Measurements from ENCODE around the gene INPP5A.

Gene INPP5A

DNA sequence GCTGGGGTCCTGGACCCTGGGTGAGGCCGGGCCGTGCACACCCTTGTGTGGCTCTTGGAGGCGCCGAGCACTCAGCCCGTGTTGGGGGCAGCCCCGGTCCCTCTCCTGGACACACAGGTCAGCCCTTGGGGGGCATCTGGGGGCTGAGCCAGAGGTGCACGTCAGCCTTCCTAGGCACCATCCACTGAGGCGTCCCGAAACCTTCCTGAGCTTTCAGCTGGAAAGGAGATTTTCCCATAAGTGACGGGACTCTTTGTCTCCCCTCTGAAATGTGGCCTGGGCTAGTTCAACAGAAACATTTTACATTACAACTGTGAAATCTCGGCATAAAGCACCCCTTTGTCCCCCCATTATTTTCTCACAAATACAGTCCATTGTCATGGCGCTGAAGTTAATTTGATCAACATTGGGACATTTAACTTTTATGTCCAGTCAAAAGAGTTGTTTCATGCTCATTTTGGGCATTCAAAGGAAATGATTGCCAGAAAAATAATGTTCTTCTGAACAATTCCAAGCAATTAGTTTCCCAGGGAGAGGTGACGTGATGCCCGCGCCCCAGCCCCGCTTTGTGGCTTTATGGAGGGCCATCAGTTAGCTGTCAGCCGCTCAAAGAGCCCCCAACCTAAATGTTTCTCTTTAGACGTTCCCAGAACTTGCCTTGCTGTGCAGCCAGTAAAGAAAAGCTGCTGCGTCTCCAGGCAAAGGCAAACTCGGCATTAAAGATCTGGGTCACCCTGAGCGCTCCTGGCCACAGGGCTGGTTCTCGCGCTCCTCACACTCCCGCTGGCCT is 177.6 kb downstream of the INPP5A start:
- TF ChIP-seq, protein P1, sequence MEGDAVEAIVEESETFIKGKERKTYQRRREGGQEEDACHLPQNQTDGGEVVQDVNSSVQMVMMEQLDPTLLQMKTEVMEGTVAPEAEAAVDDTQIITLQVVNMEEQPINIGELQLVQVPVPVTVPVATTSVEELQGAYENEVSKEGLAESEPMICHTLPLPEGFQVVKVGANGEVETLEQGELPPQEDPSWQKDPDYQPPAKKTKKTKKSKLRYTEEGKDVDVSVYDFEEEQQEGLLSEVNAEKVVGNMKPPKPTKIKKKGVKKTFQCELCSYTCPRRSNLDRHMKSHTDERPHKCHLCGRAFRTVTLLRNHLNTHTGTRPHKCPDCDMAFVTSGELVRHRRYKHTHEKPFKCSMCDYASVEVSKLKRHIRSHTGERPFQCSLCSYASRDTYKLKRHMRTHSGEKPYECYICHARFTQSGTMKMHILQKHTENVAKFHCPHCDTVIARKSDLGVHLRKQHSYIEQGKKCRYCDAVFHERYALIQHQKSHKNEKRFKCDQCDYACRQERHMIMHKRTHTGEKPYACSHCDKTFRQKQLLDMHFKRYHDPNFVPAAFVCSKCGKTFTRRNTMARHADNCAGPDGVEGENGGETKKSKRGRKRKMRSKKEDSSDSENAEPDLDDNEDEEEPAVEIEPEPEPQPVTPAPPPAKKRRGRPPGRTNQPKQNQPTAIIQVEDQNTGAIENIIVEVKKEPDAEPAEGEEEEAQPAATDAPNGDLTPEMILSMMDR (conservative IDR thresholded peaks at IDR 0.05; ENCODE audit: low read length): no peak
- TF ChIP-seq EZH2phosphoT487 (IDR thresholded peaks at IDR 0.05; ENCODE audit: borderline replicate concordance): no peak
- H3F3A ChIP-seq (ENCODE audit: low read depth): no peaks in the 10 kb centered on the region
- H3K4me2 ChIP-seq (ENCODE audit: low read depth, low read length, poor library complexity, severe bottlenecking): no peak overlapping the region
- no peaks in the 10 kb centered on the region for H3K9me2 ChIP-seq (replicated peaks; ENCODE audit: low read depth, low read length)
- no peaks in the 10 kb centered on the region for H4K20me1 ChIP-seq (ENCODE audit: insufficient read depth, low read length, poor library complexity, severe bottlenecking)
- H2AFZ ChIP-seq (ENCODE audit: low read length): no peak overlapping the region
- H3K79me2 ChIP-seq (ENCODE audit: insufficient read depth, low read length): no peaks in the 10 kb centered on the region
- peaks cover 22% of the 10 kb centered on the region; the same call in 1 of the 2 replicates for H3K36me3 ChIP-seq (ENCODE audit: insufficient read depth, low read length)
- no peaks in the 10 kb centered on the region for H3K9me3 ChIP-seq (ENCODE audit: insufficient read depth, low read depth, low read length)
- H3K4me3 ChIP-seq (ENCODE audit: low read length, poor library complexity, severe bottlenecking): no peak overlapping the region
- H3K27me3 ChIP-seq (ENCODE audit: insufficient read depth, low read length, poor library complexity, severe bottlenecking): no peaks in the 10 kb centered on the region
- no peak overlapping the region for H3K9ac ChIP-seq (ENCODE audit: low read depth, low read length, poor library complexity, severe bottlenecking)
- no peaks in the 10 kb centered on the region for H3K4me1 ChIP-seq (ENCODE audit: insufficient read depth, low read length, poor library complexity, severe bottlenecking)

DNA sequence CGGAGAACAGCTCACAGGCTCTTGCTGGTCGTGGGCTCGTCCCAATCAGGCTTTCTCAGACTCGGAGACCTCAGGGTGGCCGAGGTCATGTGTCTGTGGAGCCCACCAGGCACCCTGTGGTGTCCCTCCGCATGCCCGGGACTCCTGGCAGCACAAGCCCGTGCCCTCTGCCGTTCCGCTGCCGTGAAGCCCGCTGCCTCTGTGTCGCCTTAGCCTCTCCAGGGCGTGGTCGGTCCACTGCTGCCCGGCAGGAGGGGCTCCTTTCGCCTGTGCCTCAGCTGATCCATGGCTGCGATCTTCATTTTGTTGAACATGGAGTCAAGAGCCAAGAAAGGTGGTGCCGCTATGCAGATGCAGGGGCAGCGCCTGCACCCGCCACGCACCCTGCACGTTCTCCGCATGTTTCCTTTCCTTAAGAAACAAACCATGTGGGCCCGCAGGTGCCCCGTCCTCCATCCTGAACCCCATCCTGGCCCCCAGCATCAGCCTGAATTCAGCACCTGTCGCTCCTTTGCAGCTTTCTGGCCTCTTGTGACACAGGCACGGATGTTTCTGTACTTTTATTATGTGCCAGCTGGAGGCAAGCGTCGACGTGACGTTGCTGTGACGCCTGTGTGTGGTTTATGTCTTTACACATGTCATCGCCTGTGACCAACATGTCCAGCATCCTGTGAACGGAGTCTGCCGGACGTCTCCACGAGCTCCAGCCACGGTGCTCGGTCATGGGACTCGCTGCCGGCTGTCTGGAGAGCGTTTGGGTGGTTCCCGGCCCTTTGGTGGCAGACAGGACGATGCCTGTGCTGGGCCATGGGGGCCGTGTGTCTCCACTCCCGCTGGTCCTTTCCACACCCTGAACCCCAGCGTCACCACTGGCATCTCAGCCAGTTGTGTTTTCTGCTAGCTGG is 178.4 kb downstream of the INPP5A start:
- H3K4me3 ChIP-seq (ENCODE audit: low read length, poor library complexity, severe bottlenecking): no peak overlapping the region

DNA sequence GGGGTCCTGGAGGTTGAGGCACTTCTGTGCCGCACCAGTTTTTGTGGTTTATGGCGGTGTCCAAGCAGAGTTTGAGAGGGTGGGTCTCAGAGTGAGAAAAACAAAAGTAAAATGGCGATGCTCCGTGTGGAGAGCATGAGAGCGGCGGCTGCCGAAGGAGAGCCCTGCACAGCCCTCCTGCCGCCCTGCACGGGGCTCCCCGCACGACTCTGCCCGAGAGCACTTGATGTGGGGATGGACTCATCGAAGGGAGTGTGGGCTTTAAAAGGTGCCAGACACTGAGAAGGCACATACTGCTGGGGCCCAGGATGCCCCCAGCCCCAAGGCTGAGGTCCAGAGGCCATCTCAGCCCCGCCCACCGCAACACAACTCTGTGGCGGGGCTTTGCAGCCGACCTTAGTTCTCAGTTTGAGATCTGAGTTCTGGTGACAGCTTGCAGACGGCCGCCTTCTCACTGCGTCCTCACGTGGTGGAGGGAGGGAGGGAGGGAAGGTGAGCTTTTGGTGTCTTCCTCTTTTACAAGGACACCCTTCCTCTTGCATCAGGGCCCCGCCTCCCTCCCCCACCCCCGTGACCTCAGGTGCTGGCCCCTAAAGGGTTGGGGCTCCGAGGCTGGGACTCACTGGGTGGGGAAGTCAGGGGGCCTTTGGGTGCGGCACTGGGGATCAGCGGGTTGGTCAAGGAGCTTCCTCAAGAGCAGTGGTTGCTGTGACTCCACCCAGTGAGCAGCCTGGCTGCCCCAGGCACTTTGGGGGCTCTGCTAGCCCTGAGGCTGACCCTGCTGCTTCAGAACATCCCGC is 179.3 kb downstream of the INPP5A start:
- H3K9me2 ChIP-seq (replicated peaks; ENCODE audit: low read depth, low read length): no peaks in the 10 kb centered on the region
- no peak overlapping the region for H3K9ac ChIP-seq (ENCODE audit: low read depth, low read length, poor library complexity, severe bottlenecking)
- H3K27me3 ChIP-seq (ENCODE audit: insufficient read depth, low read length, poor library complexity, severe bottlenecking): no peaks in the 10 kb centered on the region
- no peaks in the 10 kb centered on the region for H3K4me1 ChIP-seq (ENCODE audit: insufficient read depth, low read length, poor library complexity, severe bottlenecking)
- TF ChIP-seq EZH2phosphoT487 (IDR thresholded peaks at IDR 0.05; ENCODE audit: borderline replicate concordance): no peak
- TF ChIP-seq, protein P1 (conservative IDR thresholded peaks at IDR 0.05; ENCODE audit: low read length): no peak
- H4K20me1 ChIP-seq (ENCODE audit: insufficient read depth, low read length, poor library complexity, severe bottlenecking): no peaks in the 10 kb centered on the region
- H2AFZ ChIP-seq (ENCODE audit: low read length): no peak overlapping the region
- peaks cover 17% of the 10 kb centered on the region; the same call in 1 of the 2 replicates for H3K36me3 ChIP-seq (ENCODE audit: insufficient read depth, low read length)
- H3K9me3 ChIP-seq (ENCODE audit: insufficient read depth, low read depth, low read length): no peaks in the 10 kb centered on the region
- H3F3A ChIP-seq (ENCODE audit: low read depth): no peaks in the 10 kb centered on the region
- no peaks in the 10 kb centered on the region for H3K79me2 ChIP-seq (ENCODE audit: insufficient read depth, low read length)
- H3K4me3 ChIP-seq (ENCODE audit: low read length, poor library complexity, severe bottlenecking): no peak overlapping the region
- H3K4me2 ChIP-seq (ENCODE audit: low read depth, low read length, poor library complexity, severe bottlenecking): no peak overlapping the region

More for the DNA sequence above, 178.4 kb downstream of the INPP5A start:
- Histone ChIP-seq H3K4me1 (ENCODE audit: insufficient read depth, low read length, poor library complexity, severe bottlenecking) (no peaks in the 10 kb centered on the region), H3K9me3 (ENCODE audit: insufficient read depth, low read depth, low read length) (no peaks in the 10 kb centered on the region), H2AFZ (ENCODE audit: low read length) (no peak overlapping the region), H3K9me2 (replicated peaks; ENCODE audit: low read depth, low read length) (no peaks in the 10 kb centered on the region), H3F3A (ENCODE audit: low read depth) (no peaks in the 10 kb centered on the region), H3K4me2 (ENCODE audit: low read depth, low read length, poor library complexity, severe bottlenecking) (no peak overlapping the region), H4K20me1 (ENCODE audit: insufficient read depth, low read length, poor library complexity, severe bottlenecking) (no peaks in the 10 kb centered on the region), H3K36me3 (ENCODE audit: insufficient read depth, low read length) (peaks cover 19% of the 10 kb centered on the region; the same call in 1 of the 2 replicates), H3K79me2 (ENCODE audit: insufficient read depth, low read length) (no peaks in the 10 kb centered on the region), H3K27me3 (ENCODE audit: insufficient read depth, low read length, poor library complexity, severe bottlenecking) (no peaks in the 10 kb centered on the region), H3K9ac (ENCODE audit: low read depth, low read length, poor library complexity, severe bottlenecking) (no peak overlapping the region)
- no peak for TF ChIP-seq EZH2phosphoT487 (IDR thresholded peaks at IDR 0.05; ENCODE audit: borderline replicate concordance)
- TF ChIP-seq, protein P1 (conservative IDR thresholded peaks at IDR 0.05; ENCODE audit: low read length): no peak

Data from Loucy (cell line).